Lower leg skin (tissue), 3 donors: ENCODE data around the gene CWC15.

ENCODE experiments used
- CTCF ChIP-seq, 3 donors: fragments of 450-650 bp; IDR thresholded peaks; one replicate each; pipeline ENCODE4 v1.5.1; 2016; ENCODE audit warnings: antibody characterized with exemption in 3 of 3, mild to moderate bottlenecking in 3 of 3, moderate library complexity in 2 of 3
- POLR2A ChIP-seq, 2 donors: fragments of 450-650 bp; IDR thresholded peaks; one replicate each; pipeline ENCODE4 v1.6.1; 2016 to 2017; ENCODE audit warnings: antibody characterized with exemption in 2 of 2, mild to moderate bottlenecking in 1 of 2, moderate library complexity in 1 of 2

GRCh38 chr11:94974178-94974577 is 822 bp upstream of the CWC15 start:
- TF ChIP-seq CTCF (IDR thresholded peaks at IDR 0.05) (no peak), POLR2A (IDR thresholded peaks at IDR 0.05) (no peak)
